ENCODE results near the gene UGT2A2.
"Not testable (repeated sequence)": the region's sequence is repeated elsewhere in the genome, so short reads cannot be mapped to it uniquely, and the experiment has no call there.

The UGT2A2 gene

DNA sequence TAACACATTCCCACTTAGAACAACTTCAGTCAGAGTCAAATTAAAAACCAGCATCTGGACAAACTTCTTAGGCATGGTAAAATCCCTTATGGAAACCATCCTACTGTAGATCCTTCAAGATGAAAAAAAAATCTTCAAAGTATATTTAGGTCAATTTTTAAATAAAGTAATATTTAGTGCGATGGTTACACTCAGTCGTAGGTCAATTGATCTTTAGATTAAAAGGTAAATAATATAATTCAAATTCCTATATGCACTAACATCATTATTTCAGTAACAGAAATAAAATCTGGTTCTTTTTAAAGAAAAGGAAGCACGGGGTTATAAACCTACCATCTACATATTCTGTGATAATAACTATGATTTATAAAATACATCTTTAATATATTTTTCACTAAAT is at the start of gene UGT2A2:
UGT2A2 (minus strand) TSS at position 101 of the 400 bp plus-strand sequence; CDS start at position 99, 2 bp downstream.
- no peak for DNase-seq (ENCODE audit: low spot score)

DNA sequence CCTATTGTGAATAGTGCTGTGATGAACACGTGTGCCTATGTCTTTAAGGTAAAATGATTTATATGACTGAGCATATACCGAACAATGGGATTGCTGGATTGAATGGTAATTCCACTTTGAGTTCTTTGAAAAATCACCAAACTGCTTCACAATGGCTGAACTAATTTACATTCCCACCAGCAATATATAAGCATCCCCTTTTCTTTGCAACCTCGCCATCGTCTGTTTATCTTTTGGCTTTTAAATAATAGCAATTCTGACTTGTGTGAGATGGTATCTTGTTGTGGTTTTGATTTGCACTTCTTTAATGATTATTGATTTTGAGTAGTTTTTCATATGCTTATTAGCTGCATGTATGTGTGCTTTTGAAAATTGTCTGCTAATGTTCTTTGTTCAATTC is 45.4 kb upstream of the UGT2A2 start:
- no peak for DNase-seq (ENCODE audit: low spot score)

DNA sequence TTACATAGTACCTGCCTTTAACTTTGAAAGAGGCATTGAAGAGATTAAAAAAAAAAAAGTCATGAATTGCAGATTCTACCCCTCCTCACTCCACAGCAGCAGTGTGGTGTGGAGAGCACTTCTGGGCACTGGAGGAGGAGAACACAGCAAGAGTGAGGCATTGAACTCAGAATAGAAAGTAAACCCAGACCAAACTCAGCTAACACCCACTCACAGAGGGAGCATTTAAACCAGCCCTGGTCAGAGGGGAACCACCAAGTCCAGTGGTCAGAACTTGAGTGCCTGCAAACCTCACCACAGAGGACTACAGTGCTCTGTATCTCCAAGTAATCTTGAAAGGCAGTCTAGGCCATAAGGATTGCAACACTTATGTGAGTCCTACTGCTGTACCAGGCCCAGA is 29.2 kb upstream of the UGT2A2 start:
- no peak for DNase-seq (ENCODE audit: low spot score)

DNA sequence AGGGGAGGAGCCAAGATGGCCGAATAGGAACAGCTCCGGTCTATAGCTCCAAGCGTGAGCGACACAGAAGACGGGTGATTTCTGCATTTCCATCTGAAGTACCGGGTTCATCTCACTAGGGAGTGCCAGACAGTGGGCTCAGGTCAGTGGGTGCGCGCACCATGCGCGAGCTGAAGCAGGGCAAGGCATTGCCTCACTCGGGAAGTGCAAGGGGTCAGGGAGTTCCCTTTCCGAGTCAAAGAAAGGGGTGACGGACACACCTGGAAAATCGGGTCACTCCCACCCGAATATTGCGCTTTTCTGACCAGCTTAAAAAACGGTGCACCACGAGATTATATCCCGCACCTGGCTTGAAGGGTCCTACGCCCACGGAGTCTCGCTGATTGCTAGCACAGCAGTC is 24.6 kb upstream of the UGT2A2 start:
- DNase-seq (ENCODE audit: low spot score), result not testable (repeated sequence)

DNA sequence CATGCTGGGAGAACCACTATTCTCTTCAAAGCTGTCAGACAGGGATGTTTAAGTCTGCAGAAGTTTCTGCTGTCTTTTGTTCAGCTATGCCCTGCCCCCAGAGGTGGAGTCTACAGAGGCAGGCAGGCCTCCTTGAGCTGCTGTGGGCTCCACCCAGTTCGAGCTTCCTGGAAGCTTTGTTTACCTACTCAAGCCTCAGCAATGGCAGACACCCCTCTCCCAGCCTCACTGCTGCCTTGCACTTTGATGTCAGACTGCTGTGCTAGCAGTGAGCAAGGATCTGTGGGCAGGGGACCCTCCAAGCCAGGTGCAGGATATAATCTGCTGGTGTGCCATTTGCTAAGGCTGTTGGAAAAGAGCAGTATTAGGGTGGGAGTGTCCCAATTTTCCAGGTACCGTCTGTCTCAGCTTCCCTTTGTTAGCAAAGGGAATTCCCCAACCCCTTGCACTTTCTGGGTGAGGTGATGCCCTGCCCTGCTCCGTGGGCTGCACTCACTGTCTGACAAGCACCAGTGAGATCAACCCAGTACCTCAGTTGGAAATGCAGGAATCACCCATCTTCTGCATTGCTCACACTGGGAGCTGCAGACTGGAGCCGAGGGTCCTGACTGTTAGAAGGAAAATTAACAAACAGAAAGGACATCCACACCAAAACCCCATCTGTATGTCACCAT is 21.8 kb upstream of the UGT2A2 start:
- not testable (repeated sequence) for DNase-seq (ENCODE audit: low spot score)

DNA sequence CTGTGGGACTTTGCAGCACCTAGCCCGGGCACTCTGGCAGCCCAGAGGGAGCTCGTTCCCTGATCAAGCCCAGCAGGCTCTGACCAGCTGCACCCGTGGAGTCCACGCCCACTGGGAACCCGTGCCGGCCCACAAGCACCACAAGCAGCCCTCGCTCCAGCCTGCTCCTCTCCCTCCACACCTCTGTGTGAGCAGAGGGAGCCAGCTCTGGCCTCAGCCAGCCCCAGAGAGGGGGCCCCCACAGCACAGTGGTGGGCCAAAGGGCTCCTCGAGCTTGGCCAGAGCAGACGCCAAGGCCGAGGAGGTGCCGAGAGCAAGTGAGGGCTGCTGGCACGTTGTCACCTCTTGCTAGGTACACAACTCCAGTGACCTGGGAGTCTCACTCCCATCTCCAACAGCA is 18.7 kb upstream of the UGT2A2 start:
- no peak for DNase-seq (ENCODE audit: low spot score)

DNA sequence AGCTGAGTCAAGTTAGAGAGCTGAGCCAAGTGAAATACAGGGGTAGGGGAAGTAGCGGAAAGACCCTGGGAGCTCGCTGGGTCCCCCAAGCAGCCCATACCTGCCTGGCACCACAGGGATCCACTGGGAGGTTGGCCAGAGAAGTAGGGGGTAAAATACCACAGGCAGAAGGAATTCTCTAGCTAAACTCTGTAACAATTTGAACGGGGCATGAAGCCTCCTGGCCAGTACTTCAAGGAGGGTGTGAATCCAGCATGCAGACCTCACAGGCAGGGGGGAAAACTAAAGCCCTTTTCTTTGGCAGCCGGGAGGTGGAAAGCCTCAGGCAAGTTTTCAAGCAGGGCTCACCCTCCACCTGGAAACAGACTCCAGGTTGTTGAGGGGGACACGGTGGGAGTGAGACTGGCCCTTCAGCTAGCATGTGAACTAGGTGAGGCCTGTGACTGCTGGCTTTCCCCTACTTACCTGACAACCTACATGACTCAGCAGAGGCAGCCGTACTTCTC is 17.3 kb upstream of the UGT2A2 start:
- DNase-seq (ENCODE audit: low spot score), result no peak

DNA sequence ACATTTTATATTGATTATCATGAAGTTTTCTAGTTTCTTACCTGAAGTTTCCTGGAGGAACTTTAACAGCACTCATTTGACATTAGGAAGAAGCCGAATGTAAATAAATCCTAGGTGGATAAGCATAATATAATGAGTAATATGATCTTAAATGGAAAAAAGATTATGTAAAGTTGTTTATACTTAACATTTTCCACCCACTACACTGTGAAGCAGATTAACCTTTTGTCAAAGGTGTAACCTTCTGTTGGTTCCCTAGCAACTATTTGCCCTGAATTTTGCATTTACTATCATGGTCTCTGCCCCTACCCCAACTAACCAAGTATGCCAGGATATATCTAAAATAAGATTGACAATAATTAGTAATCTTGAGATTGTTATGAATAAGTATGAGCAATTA is 13.7 kb upstream of the UGT2A2 start, which contains the start of gene UGT2A1:
UGT2A1 (minus strand) TSS at position 101 of the 400 bp plus-strand sequence. CDS start 5,603 bp downstream, outside the sequence.
- no peak for DNase-seq (ENCODE audit: low spot score)

DNA sequence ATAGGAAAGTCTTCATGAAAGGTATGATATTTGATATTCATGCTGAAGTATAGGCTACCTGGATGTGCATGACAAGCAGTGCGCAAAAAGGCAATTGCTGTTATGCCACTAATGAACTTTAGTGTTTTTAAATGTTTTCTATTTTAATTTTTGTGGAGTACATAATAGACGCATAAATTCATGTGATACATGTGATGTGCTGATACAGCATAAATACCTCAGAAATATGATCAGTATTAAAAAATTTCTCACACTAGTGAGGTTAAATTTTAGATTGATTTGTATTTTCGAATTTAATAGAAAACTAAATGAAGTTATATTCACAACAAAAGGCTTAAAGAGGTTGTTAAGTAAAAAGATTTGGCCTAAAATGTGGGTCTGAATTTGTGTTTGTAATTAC is 11.4 kb upstream of the UGT2A2 start:
- DNase-seq (ENCODE audit: low spot score), result no peak

DNA sequence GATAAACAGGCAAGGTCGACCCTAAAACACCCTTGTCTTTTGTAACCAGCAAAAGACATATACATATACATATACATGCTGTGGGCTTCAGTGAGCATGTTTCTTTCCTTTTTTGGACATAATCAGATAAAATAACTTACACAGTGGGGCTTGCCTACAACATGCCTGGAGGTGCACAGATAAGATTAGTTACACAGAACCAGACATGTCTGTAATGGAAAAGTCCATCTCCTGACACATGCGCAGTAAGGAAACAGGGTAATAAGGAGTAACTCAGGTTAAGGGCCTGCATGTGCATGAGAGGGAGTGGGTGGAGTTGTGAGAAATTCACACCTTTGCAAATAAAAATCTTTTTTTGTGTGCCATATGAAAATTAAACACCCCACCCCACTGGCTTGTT is 10.2 kb upstream of the UGT2A2 start:
- no peak for DNase-seq (ENCODE audit: low spot score)

DNA sequence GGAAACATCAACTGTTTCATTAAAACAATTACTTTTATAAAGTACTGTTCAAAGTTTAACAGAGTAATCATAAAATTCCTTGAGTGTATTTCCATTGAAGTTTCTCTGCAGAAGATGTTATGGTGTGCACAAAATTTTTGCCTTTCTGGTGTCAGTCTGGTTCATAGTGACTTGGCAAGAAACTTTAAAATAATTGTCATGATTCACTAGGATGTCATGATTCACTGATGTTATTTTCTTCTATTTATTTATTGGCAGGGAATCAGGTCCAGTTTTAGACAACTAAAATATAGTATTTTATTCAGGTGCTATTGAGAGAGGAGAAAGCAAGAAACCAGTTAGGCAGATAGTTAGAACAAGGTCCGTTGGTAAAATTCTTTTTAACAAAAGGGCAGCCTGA is 9.8 kb upstream of the UGT2A2 start:
- DNase-seq (ENCODE audit: low spot score), result no peak

DNA sequence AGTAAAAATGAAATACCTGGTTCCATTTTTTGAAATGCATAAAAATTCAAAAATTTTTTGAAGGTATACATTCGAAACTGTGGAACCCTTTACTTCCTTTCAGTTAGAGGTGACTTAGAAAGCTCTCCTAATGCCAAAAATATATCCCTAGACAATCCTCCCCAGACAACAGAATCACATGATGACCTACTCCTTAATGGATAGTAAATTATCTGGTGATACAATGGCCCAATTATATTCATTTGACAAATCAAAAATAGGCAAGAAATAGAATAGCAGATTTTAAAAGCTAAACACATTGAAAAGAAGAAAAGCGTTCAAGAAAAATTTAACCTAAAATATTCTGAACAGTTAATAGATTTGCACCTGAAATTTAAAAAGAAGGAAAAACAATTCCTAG is 3.5 kb upstream of the UGT2A2 start:
- no peak for DNase-seq (ENCODE audit: low spot score)

DNA sequence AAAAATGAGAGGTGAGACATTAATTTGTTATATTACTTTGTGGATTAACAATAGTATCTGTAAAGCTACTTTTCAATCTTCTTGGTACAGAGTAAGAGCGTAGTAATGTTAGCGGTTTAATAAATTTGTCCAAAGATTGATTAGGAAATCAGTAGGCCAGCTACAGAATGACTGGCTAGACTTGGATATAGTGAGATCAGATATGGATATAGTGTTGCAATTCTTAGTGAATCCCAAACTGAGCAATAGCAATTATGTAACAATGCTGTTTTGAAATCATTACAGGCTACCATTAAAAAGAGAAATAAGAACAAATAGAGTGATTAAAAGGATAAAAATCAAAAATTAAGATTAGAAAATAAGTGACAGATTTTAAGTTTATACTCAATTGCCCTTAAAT is 847 bp upstream of the UGT2A2 start:
- DNase-seq (ENCODE audit: low spot score), result no peak

DNA sequence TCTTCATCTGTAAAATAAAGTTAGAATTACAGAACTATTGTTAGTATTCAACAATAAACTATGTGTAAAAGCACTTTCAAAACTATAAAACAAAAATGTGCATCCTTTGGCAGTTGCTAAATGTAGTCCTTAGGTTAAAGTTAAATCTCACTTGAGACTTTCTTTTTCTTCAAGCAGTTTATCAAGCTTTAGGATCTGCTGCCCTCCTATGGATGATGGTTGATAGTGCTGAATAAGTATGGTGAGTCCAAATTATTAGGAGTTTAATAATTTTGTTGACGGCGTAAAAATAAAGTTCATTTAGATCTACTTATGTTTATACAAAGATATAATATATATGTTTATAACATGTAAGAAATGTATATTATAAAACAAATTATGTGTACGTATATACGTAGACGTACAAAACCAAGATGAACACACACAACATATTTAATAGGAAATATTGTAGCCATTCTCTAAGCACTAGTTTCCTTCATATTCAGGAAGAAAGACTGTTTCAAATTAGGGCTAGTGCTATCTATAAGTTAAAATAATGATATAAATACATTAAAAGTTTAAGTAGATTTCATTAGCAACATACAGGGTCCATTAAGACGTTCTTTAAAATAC is 22.3 kb downstream of the UGT2A2 start:
- DNase-seq (ENCODE audit: low spot score), result peak; percentile 53

DNA sequence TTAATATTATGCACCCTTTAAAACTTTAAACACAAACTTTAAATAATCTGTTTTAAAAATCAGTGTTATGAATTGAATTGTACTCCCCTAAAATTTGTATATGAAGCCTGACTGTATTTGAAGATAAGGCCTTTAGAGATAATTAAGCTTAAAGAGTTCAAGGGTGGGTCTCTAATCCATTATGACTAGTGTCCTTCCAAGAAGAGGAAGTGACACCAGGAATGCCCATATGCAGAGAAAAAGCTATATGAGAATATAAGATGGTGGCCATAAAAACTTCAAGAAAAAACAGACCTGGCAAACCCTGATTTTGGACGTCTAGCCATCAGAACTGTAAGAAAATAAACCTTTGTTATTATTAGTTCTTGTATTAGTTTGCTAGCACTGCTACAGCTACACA is 29.0 kb downstream of the UGT2A2 start:
- no peak for DNase-seq (ENCODE audit: low spot score)

DNA sequence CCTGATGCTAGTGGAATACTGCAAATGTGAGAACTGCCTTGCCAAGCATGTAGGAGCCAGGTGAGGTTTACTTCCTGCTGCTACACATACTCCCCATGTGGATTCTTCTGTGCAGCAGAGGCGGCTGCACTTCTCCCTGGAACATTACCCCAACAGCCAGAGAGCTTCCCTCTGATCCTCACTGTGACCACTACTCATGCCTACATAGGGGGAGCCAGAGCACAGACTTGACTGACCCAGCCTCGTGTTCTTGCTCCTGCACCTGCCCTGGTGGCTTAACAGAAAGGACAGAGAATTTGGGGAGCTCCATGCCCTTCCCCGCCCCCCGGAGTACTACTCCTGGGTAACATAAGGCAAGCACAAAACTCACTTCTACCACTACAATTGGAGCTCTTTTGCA is 38.4 kb downstream of the UGT2A2 start:
- DNase-seq (ENCODE audit: low spot score), result no peak

DNA sequence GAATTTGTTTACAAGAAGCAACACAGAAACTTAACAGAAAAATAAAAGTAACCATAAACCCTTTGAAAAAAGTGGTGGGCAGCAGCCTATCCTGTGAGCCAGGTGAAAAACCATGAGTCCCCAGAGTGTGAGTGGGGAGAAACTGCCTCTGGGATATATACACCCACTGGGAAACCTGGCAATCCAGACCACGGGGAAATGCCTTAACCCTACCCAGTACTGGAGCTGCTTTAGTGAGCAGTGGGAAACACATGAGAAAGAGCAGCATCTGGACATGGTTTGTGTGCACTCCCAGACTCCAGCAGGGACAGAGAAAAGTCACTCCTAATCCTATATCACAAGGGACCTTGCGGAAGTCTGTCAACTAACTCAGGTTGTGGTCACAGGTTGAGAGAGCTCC is 39.4 kb downstream of the UGT2A2 start:
- DNase-seq (ENCODE audit: low spot score), result no peak

DNA sequence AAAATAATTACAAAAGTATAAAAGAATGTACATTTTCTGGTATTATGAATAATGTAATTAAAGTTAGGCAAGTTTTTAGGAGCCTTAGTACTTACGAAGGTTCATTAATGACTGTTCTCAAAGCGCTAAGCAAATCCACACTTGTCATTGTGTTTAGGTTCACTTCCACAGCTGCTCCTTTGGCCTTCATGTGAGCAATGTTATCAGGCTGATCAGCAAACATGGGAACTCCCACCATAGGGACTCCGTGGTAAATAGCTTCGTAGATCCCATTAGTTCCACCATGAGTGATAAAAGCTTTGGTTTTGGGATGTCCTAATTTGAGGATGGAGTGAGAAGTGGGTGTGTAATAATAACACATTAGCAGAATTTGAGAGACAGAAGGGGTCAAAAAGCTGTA is 45.1 kb downstream of the UGT2A2 start:
- DNase-seq (ENCODE audit: low spot score), result no peak

DNA sequence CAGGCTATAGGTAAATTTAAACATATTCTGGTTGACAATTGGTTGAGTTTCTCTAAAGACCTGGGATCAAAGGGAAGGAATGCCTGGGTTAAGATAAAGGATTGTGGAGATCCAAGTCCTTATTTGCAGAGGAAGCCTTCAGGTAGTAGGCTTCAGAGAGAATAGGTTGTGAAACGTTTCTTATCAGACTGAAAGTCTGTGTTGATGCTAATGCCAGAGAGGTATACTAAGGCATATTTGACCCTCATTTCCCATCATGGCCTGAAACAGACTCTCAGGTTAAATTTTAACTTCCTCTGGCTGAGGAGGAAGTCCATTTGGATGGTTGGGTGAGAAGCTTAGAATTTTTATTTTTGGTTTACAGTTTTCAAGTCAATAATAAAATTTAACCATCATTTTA is 48.1 kb downstream of the UGT2A2 start:
- no peak for DNase-seq (ENCODE audit: low spot score)

DNA sequence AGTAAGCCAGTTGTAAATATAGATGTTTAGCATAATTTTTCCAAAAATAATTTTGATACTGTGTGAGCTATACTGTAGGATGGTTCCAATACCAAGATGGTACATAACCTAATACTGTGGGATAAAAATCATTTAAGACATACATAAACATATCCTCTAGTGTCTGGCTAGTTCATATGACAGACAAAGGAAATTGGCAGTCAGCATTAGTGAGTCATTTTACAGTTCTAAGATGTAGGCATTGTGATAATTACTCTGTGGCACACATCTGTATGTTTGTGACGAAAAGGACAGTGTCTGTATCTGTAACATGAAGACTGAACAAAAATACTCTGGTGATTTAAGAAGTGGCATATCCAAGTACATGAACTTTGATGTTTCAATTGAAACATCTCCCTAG is 49.6 kb downstream of the UGT2A2 start:
- no peak for DNase-seq (ENCODE audit: low spot score)

DNA sequence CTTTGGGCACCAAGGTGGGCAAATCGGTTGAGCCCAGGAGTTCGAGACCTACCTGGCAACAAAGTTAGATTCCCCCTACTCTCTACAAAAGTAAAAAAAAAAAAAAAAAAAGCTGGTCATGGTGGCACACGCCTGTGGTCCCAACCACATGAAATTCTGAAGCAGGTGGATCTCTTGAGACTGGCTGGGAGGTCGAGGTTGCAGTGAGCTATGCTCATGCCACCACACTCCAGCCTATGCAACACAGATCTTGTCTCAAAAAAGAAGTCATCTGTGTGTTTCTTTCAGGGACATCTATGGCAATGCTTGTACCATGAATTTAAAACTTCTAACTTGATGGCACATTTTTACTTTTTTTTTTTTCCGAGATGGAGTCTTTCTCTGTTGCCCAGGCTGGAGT is 55.3 kb downstream of the UGT2A2 start:
- DNase-seq (ENCODE audit: low spot score), result no peak

DNA sequence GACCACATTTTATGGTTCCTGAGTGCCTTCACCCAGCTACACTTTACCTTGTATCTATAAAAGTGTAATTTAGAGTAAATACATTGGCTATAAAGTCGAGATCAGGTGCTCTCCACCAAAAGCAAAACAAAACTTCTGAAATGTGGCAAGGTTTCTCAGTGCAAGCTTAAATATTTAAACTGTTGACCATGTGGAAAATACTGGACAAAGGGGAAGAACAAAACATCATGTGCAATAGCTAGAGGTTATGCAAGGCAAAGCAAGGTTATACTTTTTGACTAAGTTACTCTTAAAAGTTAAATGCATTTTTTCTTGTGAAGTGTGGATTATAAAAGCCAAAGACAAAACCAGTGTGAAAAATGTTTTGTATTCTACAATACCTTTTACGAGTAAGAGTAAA is 55.9 kb downstream of the UGT2A2 start:
- DNase-seq (ENCODE audit: low spot score), result no peak

DNA sequence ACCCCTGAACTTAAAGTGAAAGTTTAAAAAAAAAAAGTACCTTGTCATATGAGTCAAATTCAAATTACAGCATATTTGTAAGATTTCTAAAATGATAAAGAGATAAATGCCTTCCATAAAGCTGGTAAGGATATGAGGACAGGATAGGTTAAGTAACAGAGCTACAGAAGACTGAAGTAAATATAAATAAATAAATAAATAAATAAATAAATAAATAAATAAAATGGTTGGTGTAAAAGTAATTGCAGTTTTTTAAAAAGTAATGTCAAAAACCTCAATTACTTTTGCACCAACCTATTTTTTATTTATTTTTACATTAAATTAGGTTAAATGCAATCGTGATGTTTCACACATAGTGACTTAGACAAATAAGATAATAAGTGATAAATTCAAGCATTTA is 62.2 kb downstream of the UGT2A2 start:
- no peak for DNase-seq (ENCODE audit: low spot score)

Data from RKO (cell line).